ENCODE data around the gene ZFAND3. TPM values are rescaled to one million over a fixed set of nuclear protein-coding genes. Genes with fewer than 3 reads are reported as not detected.
A peak's percentile ranks its signal among the peaks of the same experiment; 100 is the strongest.

Gene ZFAND3
- total and polyA plus RNA-seq, 12 donors = 21.4 to 163 (median 46.3) TPM

DNA sequence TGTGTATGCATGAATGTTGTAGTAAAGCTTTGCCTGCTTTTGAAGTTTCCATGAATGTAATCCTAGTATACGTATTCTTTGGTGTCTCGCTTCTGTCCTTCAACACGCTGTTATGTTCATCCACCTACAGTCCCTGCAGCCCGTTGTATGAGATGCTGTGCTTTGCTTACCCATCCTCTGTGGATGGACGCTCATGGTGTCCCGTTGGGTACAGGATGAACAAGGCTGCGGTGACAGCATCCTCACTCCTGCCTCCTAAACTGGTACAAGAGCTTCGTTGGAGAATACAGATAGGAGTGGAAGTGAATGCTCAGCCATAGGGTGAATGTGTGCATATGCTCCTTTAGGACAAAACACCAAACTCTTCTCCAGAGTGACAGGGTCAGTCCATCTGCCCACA, 366.2 kb downstream of the ZFAND3 start:
- Histone ChIP-seq H3K36me3 (replicated peaks in 1 of 2) (no peaks in the 10 kb centered on the region), H3K4me3 (no peak overlapping the region), H3K4me1 (replicated peaks in 1 of 2) (no peaks in the 10 kb centered on the region), H3K27ac (no peak overlapping the region), H3K27me3 (no peaks in the 10 kb centered on the region), H3K9me3 (replicated peaks in 1 of 3) (no peaks in the 10 kb centered on the region)
- DNase-seq = peak in 1 of 7 donors; percentile 24
- 94 to 95% (median 94%) methylated on average over 8 of the region's 8 CpGs for WGBS, 4 donors
- intact Hi-C loops (cut with DNase I) = no loop called here
- TF ChIP-seq, protein P1, sequence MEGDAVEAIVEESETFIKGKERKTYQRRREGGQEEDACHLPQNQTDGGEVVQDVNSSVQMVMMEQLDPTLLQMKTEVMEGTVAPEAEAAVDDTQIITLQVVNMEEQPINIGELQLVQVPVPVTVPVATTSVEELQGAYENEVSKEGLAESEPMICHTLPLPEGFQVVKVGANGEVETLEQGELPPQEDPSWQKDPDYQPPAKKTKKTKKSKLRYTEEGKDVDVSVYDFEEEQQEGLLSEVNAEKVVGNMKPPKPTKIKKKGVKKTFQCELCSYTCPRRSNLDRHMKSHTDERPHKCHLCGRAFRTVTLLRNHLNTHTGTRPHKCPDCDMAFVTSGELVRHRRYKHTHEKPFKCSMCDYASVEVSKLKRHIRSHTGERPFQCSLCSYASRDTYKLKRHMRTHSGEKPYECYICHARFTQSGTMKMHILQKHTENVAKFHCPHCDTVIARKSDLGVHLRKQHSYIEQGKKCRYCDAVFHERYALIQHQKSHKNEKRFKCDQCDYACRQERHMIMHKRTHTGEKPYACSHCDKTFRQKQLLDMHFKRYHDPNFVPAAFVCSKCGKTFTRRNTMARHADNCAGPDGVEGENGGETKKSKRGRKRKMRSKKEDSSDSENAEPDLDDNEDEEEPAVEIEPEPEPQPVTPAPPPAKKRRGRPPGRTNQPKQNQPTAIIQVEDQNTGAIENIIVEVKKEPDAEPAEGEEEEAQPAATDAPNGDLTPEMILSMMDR (IDR thresholded peaks at IDR 0.05) = no peak
- no peak for TF ChIP-seq POLR2A (IDR thresholded peaks at IDR 0.05)

DNA sequence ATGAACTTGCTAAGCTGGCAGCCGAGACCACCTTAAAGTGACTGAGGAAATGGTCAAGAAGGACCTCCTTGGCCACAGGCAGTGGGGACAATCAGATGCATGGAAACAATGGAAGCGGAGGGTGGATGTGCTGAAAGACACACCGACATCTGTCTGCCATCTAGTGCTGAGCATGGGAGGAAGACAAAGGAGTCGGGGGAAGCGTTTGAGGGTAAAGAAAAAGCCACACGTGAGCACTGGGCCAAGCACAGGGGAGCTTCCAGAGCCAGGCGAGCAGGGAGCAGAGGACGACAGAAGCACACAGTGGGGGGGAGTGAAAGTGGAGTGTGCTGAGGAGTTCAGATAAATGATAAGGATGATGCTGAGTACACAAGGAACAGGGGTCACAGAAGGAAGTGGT, 367.8 kb downstream of the ZFAND3 start:
- no peak overlapping the region for H3K27ac ChIP-seq
- no peak for TF ChIP-seq POLR2A (IDR thresholded peaks at IDR 0.05)
- TF ChIP-seq, protein P1 (IDR thresholded peaks at IDR 0.05) = no peak
- WGBS, 4 donors = 81 to 91% (median 83%) methylated on average over 8 of the region's 8 CpGs
- H3K9me3 ChIP-seq (replicated peaks in 1 of 3) = no peaks in the 10 kb centered on the region
- H3K4me1 ChIP-seq (replicated peaks in 1 of 2) = no peaks in the 10 kb centered on the region
- H3K4me3 ChIP-seq = no peak overlapping the region
- intact Hi-C loops (cut with DNase I) = no loop called here
- no peaks in the 10 kb centered on the region for H3K36me3 ChIP-seq (replicated peaks in 1 of 2)
- H3K27me3 ChIP-seq = no peaks in the 10 kb centered on the region
- DNase-seq = peak in 1 of 7 donors; percentile 46

- Histone ChIP-seq H3K4me1 (replicated peaks in 1 of 2) (no peaks in the 10 kb centered on the region), H3K9me3 (replicated peaks in 1 of 3) (no peaks in the 10 kb centered on the region), H3K27me3 (no peaks in the 10 kb centered on the region), H3K4me3 (no peak overlapping the region), H3K36me3 (replicated peaks in 1 of 2) (no peaks in the 10 kb centered on the region), H3K27ac (no peak overlapping the region)
- DNase-seq = peak in 1 of 7 donors; percentile 47
- intact Hi-C loops (cut with DNase I) = no loop called here
- 92 to 96% (median 93%) methylated on average over 18 to 20 of the region's 20 CpGs for WGBS, 4 donors
- TF ChIP-seq, protein P1 (IDR thresholded peaks at IDR 0.05) = no peak
- no peak for TF ChIP-seq POLR2A (IDR thresholded peaks at IDR 0.05)
Observed at GRCh38 chr6:38187811-38188590, 368.5 kb downstream of the ZFAND3 start.

DNA sequence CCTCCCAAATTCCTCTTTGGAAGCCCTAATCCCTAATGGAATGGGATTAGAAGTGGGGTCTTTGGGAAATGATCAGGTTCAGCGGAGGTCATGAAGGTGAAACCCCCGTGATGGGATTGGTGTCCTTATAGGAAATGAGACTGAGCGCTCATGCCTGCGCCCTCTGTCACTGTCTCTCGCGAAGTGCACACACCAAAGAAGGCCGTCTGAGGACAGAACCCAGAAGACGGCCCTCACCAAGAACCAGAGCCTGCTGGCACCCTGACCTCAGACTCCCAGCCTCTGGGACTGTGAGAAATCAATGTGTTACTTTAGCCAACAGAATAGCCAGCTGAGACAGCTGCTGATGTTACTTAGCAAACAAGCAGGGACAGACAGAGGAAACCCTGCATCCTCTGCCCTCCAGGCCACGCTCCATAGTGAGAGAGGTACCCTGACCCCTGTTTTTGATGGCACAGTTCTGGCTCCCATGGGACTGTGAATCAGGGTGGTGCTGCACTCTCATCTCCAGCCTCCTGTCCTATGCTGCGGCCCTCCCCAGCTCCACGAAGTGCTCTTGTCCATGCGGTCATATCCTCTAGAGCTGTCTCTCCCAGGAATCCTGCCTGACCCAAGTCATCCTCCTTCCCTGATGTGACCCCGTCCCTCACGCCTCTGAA, 369.3 kb downstream of the ZFAND3 start:
- Histone ChIP-seq H3K27me3 (no peaks in the 10 kb centered on the region), H3K9me3 (replicated peaks in 1 of 3) (no peaks in the 10 kb centered on the region), H3K4me1 (replicated peaks in 1 of 2) (no peaks in the 10 kb centered on the region), H3K27ac (no peak overlapping the region), H3K4me3 (no peak overlapping the region), H3K36me3 (replicated peaks in 1 of 2) (no peaks in the 10 kb centered on the region)
- TF ChIP-seq, protein P1 (IDR thresholded peaks at IDR 0.05) = no peak
- no peak for TF ChIP-seq POLR2A (IDR thresholded peaks at IDR 0.05)
- DNase-seq = peak in 2 of 7 donors; percentile 14 to 30
- WGBS, 4 donors = 95 to 96% (median 95%) methylated on average over 13 to 14 of the region's 14 CpGs
- intact Hi-C loops (cut with DNase I) = no loop called here

Data from adrenal gland (tissue), 12 donors.